ENCODE data around the gene SMIM7.
A peak's percentile ranks its signal among the peaks of the same experiment; 100 is the strongest.
"Not testable (repeated sequence)": the region's sequence is repeated elsewhere in the genome, so short reads cannot be mapped to it uniquely, and the experiment has no call there.

Gene SMIM7

GRCh38 chr19:16657384-16657783 is 2.6 kb downstream of the SMIM7 start:
- no peak for TF ChIP-seq CTCF (IDR thresholded peaks at IDR 0.05; ENCODE audit: low read depth, low read length)
- DNase-seq (ENCODE audit: low read depth in 2 of 2), result no peak
- no peak overlapping the region for H3K4me3 ChIP-seq (replicated peaks in 1 of 2; ENCODE audit: low read depth in 2 of 2, low read length in 2 of 2)

GRCh38 chr19:16655727-16656126 is 4.2 kb downstream of the SMIM7 start:
- no peak for TF ChIP-seq CTCF (IDR thresholded peaks at IDR 0.05; ENCODE audit: low read depth, low read length)
- no peak overlapping the region for H3K4me3 ChIP-seq (replicated peaks in 1 of 2; ENCODE audit: low read depth in 2 of 2, low read length in 2 of 2)
- no peak for DNase-seq (ENCODE audit: low read depth in 2 of 2)

GRCh38 chr19:16654627-16655026 is 5.3 kb downstream of the SMIM7 start:
- DNase-seq (ENCODE audit: low read depth in 2 of 2), result peak in 1 of 2 donors; percentile 53
- no peak for TF ChIP-seq CTCF (IDR thresholded peaks at IDR 0.05; ENCODE audit: low read depth, low read length)
- no peak overlapping the region for H3K4me3 ChIP-seq (replicated peaks in 1 of 2; ENCODE audit: low read depth in 2 of 2, low read length in 2 of 2)

- no peak overlapping the region for H3K4me3 ChIP-seq (replicated peaks in 1 of 2; ENCODE audit: low read depth in 2 of 2, low read length in 2 of 2)
- TF ChIP-seq CTCF (IDR thresholded peaks at IDR 0.05; ENCODE audit: low read depth, low read length), result no peak
- peak in 1 of 2 donors; percentile 20 for DNase-seq (ENCODE audit: low read depth in 2 of 2)
Observed at GRCh38 chr19:16654140-16654539, 5.8 kb downstream of the SMIM7 start.

- DNase-seq (ENCODE audit: low read depth in 2 of 2), result no peak
Observed at GRCh38 chr19:16652854-16653253, 7.1 kb downstream of the SMIM7 start.

GRCh38 chr19:16651421-16652188 is 8.3 kb downstream of the SMIM7 start:
- not testable (repeated sequence) for DNase-seq (ENCODE audit: low read depth in 2 of 2); H3K4me3 ChIP-seq (replicated peaks in 1 of 2; ENCODE audit: low read depth in 2 of 2, low read length in 2 of 2)

More at GRCh38 chr19:16652854-16653253, 7.1 kb downstream of the SMIM7 start:
- no peak for TF ChIP-seq CTCF (IDR thresholded peaks at IDR 0.05; ENCODE audit: low read depth, low read length)
- H3K4me3 ChIP-seq (replicated peaks in 1 of 2; ENCODE audit: low read depth in 2 of 2, low read length in 2 of 2), result no peak overlapping the region

- DNase-seq (ENCODE audit: low read depth in 2 of 2), result no peak
- no peak for TF ChIP-seq CTCF (IDR thresholded peaks at IDR 0.05; ENCODE audit: low read depth, low read length)
- H3K4me3 ChIP-seq (replicated peaks in 1 of 2; ENCODE audit: low read depth in 2 of 2, low read length in 2 of 2), result no peak overlapping the region
Observed at GRCh38 chr19:16650821-16651220, 9.1 kb downstream of the SMIM7 start.

Data from cardiac fibroblast (primary cell).